GM23248 (cell line): ENCODE measurements around the gene GLIPR1L1. TPM values are rescaled to one million over a fixed set of nuclear protein-coding genes. Genes with fewer than 3 reads are reported as not detected.

Experiments
- DNase-seq: peaks from one replicate; pipeline ENCODE4 v3.0.0-alpha.2; 2015
- H2AFZ ChIP-seq: fragments of 200-600 bp; sonication (generic); 2 replicates; pipeline ENCODE4 v1.6.1; 2016; ENCODE audit warnings: antibody characterized with exemption
- H3F3A ChIP-seq: fragments of 200-600 bp; sonication (generic); 2 replicates; pipeline ENCODE4 v1.6.1; 2016; ENCODE audit warnings: mild to moderate bottlenecking, antibody characterized with exemption, mixed run types; ENCODE audit not compliant: insufficient read depth
- H3K27ac ChIP-seq: fragments of 200-600 bp; sonication (generic); 2 replicates; pipeline ENCODE4 v1.5.1; 2016; ENCODE audit warnings: mild to moderate bottlenecking
- H3K27me3 ChIP-seq: fragments of 200-600 bp; sonication (generic); replicated peaks from 2 replicates; pipeline ENCODE4 v1.6.1; 2016; ENCODE audit warnings: mild to moderate bottlenecking; ENCODE audit not compliant: insufficient read depth
- H3K36me3 ChIP-seq: fragments of 200-600 bp; sonication (generic); 2 replicates; pipeline ENCODE4 v1.6.1; 2016; ENCODE audit warnings: low read depth, mild to moderate bottlenecking
- H3K4me1 ChIP-seq: fragments of 200-600 bp; sonication (generic); 2 replicates; pipeline ENCODE4 v1.6.1; 2016; ENCODE audit warnings: mild to moderate bottlenecking; ENCODE audit not compliant: insufficient read depth
- H3K4me2 ChIP-seq: fragments of 200-600 bp; sonication (generic); one replicate; pipeline ENCODE4 v1.6.1; 2016; ENCODE audit warnings: mild to moderate bottlenecking; ENCODE audit not compliant: unreplicated experiment
- H3K4me3 ChIP-seq: fragments of 200-600 bp; sonication (generic); 2 replicates; pipeline ENCODE4 v1.5.1; 2016; ENCODE audit warnings: mild to moderate bottlenecking
- H3K79me2 ChIP-seq: fragments of 200-600 bp; sonication (generic); 2 replicates; pipeline ENCODE4 v1.6.1; 2016; ENCODE audit warnings: mild to moderate bottlenecking; ENCODE audit not compliant: insufficient read depth
- H3K9ac ChIP-seq: fragments of 200-600 bp; sonication (generic); 2 replicates; pipeline ENCODE4 v1.6.1; 2016; ENCODE audit warnings: mild to moderate bottlenecking
- H3K9me2 ChIP-seq: fragments of 200-600 bp; sonication (generic); 2 replicates; pipeline ENCODE4 v1.6.1; 2016; ENCODE audit warnings: mixed run types, mild to moderate bottlenecking, moderate library complexity; ENCODE audit not compliant: insufficient read depth
- H3K9me3 ChIP-seq: fragments of 200-600 bp; sonication (generic); one replicate; pipeline ENCODE4 v1.6.1; 2017; ENCODE audit warnings: low read depth
- H4K20me1 ChIP-seq: fragments of 200-600 bp; sonication (generic); 2 replicates; pipeline ENCODE4 v1.6.0; 2016; ENCODE audit not compliant: insufficient read depth
- EZH2 ChIP-seq: fragments of 200-600 bp; sonication (generic); IDR thresholded peaks from 2 replicates; pipeline ENCODE4 v1.6.1; 2018; ENCODE audit warnings: antibody characterized with exemption, mild to moderate bottlenecking; ENCODE audit not compliant: insufficient read depth, poor library complexity, severe bottlenecking
- EZH2phosphoT487 ChIP-seq: fragments of 200-600 bp; sonication (generic); IDR thresholded peaks from 2 replicates; pipeline ENCODE4 v1.6.1; 2018; ENCODE audit warnings: antibody characterized with exemption, moderate library complexity, mild to moderate bottlenecking, low read depth; ENCODE audit not compliant: insufficient read depth
- WGBS, 2 experiments: methylation state at CpG; one replicate each; pipeline ENCODE4 v1.1.6; 2015 to 2017; ENCODE audit warnings: low lambda C conversion rate in 2 of 2, low coverage in 1 of 2; ENCODE audit errors: missing lambda C conversion rate in 2 of 2; 5-methylcytosine and 5-hydroxymethylcytosine counted together
- in situ Hi-C: fragments of 300-500 bp; cut with MboI; formaldehyde crosslinking; loops from 2 replicates; pipeline ENCODE4 v1.15.0; 2020
- polyA plus RNA-seq: library from polyadenylated mRNA; unstranded; fragments of >200 nt; fragmentation: Nextera tagmentation; extraction: Ambion mirVana; gene quantifications from 2 replicates; pipeline ENCODE4 v1.2.1, GENCODE V29; 2016
- total RNA-seq: library from RNA; depleted of rRNA; stranded (reverse); fragments of >200 nt; shearing (Covaris generic); gene quantifications from 2 replicates; pipeline ENCODE4 v1.2.3, GENCODE V29; 2014

GLIPR1L1 gene
- total and polyA plus RNA-seq, 2 experiments from 2014 or later, result not detected

DNA sequence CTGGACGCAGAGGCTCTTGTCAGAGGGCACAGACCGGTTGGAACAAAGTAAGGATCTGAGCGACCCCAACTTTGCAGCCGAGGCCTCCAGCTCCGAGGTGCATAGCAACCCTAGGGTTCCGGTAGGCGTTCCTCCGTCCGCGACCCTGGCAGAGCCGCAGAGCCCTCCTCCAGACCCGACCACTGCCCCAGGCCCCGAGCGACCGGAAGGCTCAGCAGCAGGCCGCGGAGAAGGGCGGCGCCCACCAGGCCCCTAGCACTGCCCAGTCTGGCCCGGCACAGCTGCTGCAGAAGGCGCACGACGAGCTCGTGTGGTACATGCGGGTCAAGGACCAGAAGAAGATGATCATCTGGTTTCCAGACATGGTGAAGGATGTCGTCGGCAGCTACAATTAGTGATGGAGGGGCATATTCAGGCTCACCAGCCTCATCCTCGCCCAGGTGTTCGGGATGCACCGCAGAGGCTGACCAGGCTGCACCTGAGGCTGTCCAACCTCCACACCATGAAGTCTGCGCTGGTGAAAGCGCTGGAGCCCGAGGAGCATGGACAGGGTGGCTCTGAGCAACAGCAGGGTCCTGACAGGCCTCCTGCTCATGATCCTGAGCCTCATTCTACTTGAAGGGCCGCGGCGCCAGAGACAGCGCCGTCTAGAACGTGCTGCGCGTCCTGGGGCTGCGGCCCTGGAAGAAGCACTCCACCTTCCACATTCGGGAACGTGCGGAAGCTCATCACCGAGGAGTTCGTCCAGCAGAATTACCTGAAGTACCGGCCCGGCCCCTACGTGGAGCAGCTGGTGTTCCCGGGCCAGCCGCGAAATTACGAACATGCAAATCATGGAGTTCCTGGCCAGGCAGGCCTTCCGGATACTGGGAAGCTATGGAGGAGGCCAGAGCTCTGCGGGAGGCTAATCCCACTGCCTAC is 28.8 kb upstream of the GLIPR1L1 start:
- Histone ChIP-seq H3K27ac (no peak overlapping the region), H3F3A (no peaks in the 10 kb centered on the region), H2AFZ (no peak overlapping the region), H3K4me3 (no peak overlapping the region), H3K36me3 (no peaks in the 10 kb centered on the region), H4K20me1 (no peaks in the 10 kb centered on the region), H3K4me2 (no peak overlapping the region), H3K9ac (no peak overlapping the region), H3K9me2 (no peaks in the 10 kb centered on the region), H3K9me3 (no peaks in the 10 kb centered on the region), H3K4me1 (no peaks in the 10 kb centered on the region), H3K79me2 (no peaks in the 10 kb centered on the region), H3K27me3 (no peaks in the 10 kb centered on the region)
- TF ChIP-seq EZH2phosphoT487 (no peak), EZH2 (no peak)
- no peak for DNase-seq
- WGBS, 2 experiments, result 91 to 92% methylated on average over 56 of the region's 56 CpGs
- in situ Hi-C loops, result no loop called here

DNA sequence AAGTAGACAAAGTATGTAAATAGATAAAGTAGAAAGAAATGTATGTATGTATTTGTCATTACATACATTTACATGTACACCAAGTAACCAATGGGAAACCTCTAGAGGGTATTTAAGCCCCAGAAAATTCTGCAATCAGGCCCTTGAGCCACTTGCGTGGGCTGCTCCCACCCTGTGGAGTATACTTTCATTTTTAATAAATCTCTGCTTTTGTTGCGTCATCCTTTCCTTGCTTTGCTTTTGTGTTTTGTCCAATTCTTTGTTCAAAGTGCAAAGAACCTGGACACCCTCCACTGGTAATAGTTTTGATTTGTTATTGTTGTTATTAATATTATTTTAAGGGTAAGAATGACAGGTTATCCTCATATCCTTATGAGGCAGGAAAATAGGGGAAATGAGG is 26.2 kb upstream of the GLIPR1L1 start:
- no peak overlapping the region for H3K9ac ChIP-seq
- H3K9me2 ChIP-seq, result no peaks in the 10 kb centered on the region
- in situ Hi-C loops, result no loop called here
- no peaks in the 10 kb centered on the region for H4K20me1 ChIP-seq
- no peak for DNase-seq
- H3K4me2 ChIP-seq, result no peak overlapping the region
- no peaks in the 10 kb centered on the region for H3K4me1 ChIP-seq
- no peaks in the 10 kb centered on the region for H3K9me3 ChIP-seq
- no peaks in the 10 kb centered on the region for H3K79me2 ChIP-seq
- no peaks in the 10 kb centered on the region for H3K36me3 ChIP-seq
- no peak overlapping the region for H3K4me3 ChIP-seq
- no peak overlapping the region for H3K27ac ChIP-seq
- H2AFZ ChIP-seq, result no peak overlapping the region
- no peaks in the 10 kb centered on the region for H3K27me3 ChIP-seq
- TF ChIP-seq EZH2, result no peak
- TF ChIP-seq EZH2phosphoT487, result no peak
- H3F3A ChIP-seq, result no peaks in the 10 kb centered on the region
- 91 to 100% methylated on average over 2 of the region's 2 CpGs for WGBS, 2 experiments

- in situ Hi-C loops, result no loop called here
- no peak overlapping the region for H3K9ac ChIP-seq
- no peak overlapping the region for H2AFZ ChIP-seq
- H4K20me1 ChIP-seq, result no peaks in the 10 kb centered on the region
- no peaks in the 10 kb centered on the region for H3K36me3 ChIP-seq
- no peaks in the 10 kb centered on the region for H3K9me2 ChIP-seq
- no peaks in the 10 kb centered on the region for H3K79me2 ChIP-seq
- no peak overlapping the region for H3K4me3 ChIP-seq
- DNase-seq, result no peak
- H3F3A ChIP-seq, result 0 out of 2 replicates have a peak, but pooled peaks cover 5% of the 10 kb centered on the region
- no peak overlapping the region for H3K4me2 ChIP-seq
- H3K9me3 ChIP-seq, result no peaks in the 10 kb centered on the region
- no peak overlapping the region for H3K27ac ChIP-seq
- TF ChIP-seq EZH2phosphoT487 (no peak), EZH2 (no peak)
- WGBS, 2 experiments, result 59 to 64% methylated on average over 3 of the region's 3 CpGs
- peaks cover 19% of the 10 kb centered on the region for H3K4me1 ChIP-seq
- no peaks in the 10 kb centered on the region for H3K27me3 ChIP-seq
Observed at GRCh38 chr12:75311369-75311768, 23.1 kb upstream of the GLIPR1L1 start.

DNA sequence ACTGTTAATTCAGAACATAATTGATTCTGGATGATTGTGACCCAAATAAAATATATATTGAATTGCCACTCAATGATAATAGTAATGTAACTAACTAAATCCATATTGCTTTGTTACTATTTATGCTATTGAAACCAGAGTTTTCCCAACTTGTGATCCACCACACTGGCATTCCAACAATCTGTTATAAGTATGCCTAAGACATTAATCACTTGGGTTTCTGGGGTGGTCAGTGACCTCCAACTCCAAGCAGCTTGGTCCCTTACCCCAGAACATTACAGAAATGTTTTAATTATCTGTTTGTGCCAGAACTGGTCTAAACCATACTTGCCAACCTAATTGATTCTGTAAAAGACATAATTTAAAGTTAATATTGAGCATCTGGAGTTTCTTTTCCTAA is 19.0 kb upstream of the GLIPR1L1 start:
- Histone ChIP-seq H3F3A (0 out of 2 replicates have a peak, but pooled peaks cover 5% of the 10 kb centered on the region), H2AFZ (peak overlapping the region; percentile 78; the same call in 1 of the 2 replicates), H3K9me3 (no peaks in the 10 kb centered on the region), H3K4me1 (peaks cover 19% of the 10 kb centered on the region), H3K4me3 (0 out of 2 replicates have a peak overlapping the region, but pooled peaks have one; percentile 18), H4K20me1 (no peaks in the 10 kb centered on the region), H3K4me2 (peak overlapping the region; percentile 61), H3K9me2 (no peaks in the 10 kb centered on the region), H3K27me3 (no peaks in the 10 kb centered on the region), H3K79me2 (no peaks in the 10 kb centered on the region), H3K27ac (peak overlapping the region; percentile 22; the same call in 1 of the 2 replicates), H3K9ac (no peak overlapping the region), H3K36me3 (no peaks in the 10 kb centered on the region)
- TF ChIP-seq EZH2phosphoT487 (no peak), EZH2 (no peak)
- peak; percentile 62 for DNase-seq
- in situ Hi-C loops, result no loop called here
